PC-3 (cell line): Measurements from ENCODE around the gene BIN2. TPM values are rescaled to one million over a fixed set of nuclear protein-coding genes. Genes with fewer than 3 reads are reported as not detected.

Experiments
- ATAC-seq: fragments of 200-7000 bp; cut with Tn5 transposase; 2 replicates; pipeline ENCODE4 v1.9.1; 2020; ENCODE audit warnings: mild to moderate bottlenecking, moderate library complexity
- BruUV-seq: library from RNA; stranded (reverse); fragments of 400-500 nt; replicated peaks from 2 replicates; lab custom pipeline; 2021; lab: Mats Ljungman, UMichigan
- CTCF ChIA-PET: fragments of 300-600 bp; sonication (Branson Sonifier 250); formaldehyde crosslinking; loops from one replicate; lab custom pipeline; 2022; ENCODE audit warnings: antibody characterized with exemption; lab: Charles Lee
- POLR2A ChIA-PET: fragments of 300-600 bp; sonication (Branson Sonifier 250); formaldehyde crosslinking; loops from one replicate; lab custom pipeline; 2022; ENCODE audit warnings: antibody characterized with exemption; ENCODE audit not compliant: unreplicated experiment; lab: Charles Lee
- DNase-seq: peaks from one replicate; pipeline ENCODE4 v3.0.0-alpha.2; 2015
- H2AFZ ChIP-seq: fragments of 300-600 bp; sonication (generic); 2 replicates; pipeline ENCODE4 v1.6.0; 2016; ENCODE audit warnings: antibody characterized with exemption, low read length
- H3F3A ChIP-seq: fragments of 300-600 bp; sonication (generic); one replicate; pipeline ENCODE4 v1.6.0; 2017; ENCODE audit warnings: antibody characterized with exemption, low read length, control low read depth, mild to moderate bottlenecking; ENCODE audit not compliant: unreplicated experiment
- H3K27ac ChIP-seq: fragments of 300-600 bp; sonication (generic); 2 replicates; pipeline ENCODE4 v1.5.1; 2016; ENCODE audit warnings: mild to moderate bottlenecking, low read length
- H3K27me3 ChIP-seq: fragments of 300-600 bp; sonication (generic); 2 replicates; pipeline ENCODE4 v1.6.1; 2016; ENCODE audit warnings: low read length, mixed read lengths
- H3K36me3 ChIP-seq: fragments of 300-600 bp; sonication (generic); 2 replicates; pipeline ENCODE4 v1.6.1; 2016; ENCODE audit warnings: low read depth, mixed run types, low read length, mixed read lengths
- H3K4me1 ChIP-seq: fragments of 300-600 bp; sonication (generic); 2 replicates; pipeline ENCODE4 v1.5.1; 2016; ENCODE audit warnings: low read length; ENCODE audit not compliant: insufficient read depth
- H3K4me2 ChIP-seq: fragments of 300-600 bp; sonication (generic); 2 replicates; pipeline ENCODE4 v1.6.0; 2016; ENCODE audit warnings: low read length
- H3K4me3 ChIP-seq: fragments of 300-600 bp; sonication (generic); 2 replicates; pipeline ENCODE4 v1.5.1; 2016; ENCODE audit warnings: mild to moderate bottlenecking, low read length, mixed read lengths
- H3K79me2 ChIP-seq: fragments of 300-600 bp; sonication (generic); 2 replicates; pipeline ENCODE4 v1.6.1; 2017; ENCODE audit warnings: low read length, mixed read lengths
- H3K9ac ChIP-seq: fragments of 300-600 bp; sonication (generic); 2 replicates; pipeline ENCODE4 v1.6.0; 2016; ENCODE audit warnings: mild to moderate bottlenecking, low read length
- H3K9me2 ChIP-seq: fragments of 300-600 bp; sonication (generic); replicated peaks from 2 replicates; pipeline ENCODE4 v1.6.1; 2016; ENCODE audit warnings: mixed run types, low read length, mixed read lengths
- H3K9me3 ChIP-seq: fragments of 300-600 bp; sonication (generic); 2 replicates; pipeline ENCODE4 v1.6.1; 2016; ENCODE audit warnings: low read length, mixed read lengths
- H4K20me1 ChIP-seq: fragments of 300-600 bp; sonication (generic); 2 replicates; pipeline ENCODE4 v1.6.1; 2016; ENCODE audit warnings: low read length, mixed read lengths
- EZH2 ChIP-seq: fragments of 300-600 bp; sonication (generic); IDR thresholded peaks from one replicate; pipeline ENCODE4 v1.6.1; 2017; ENCODE audit warnings: antibody characterized with exemption, mild to moderate bottlenecking, low read length; ENCODE audit not compliant: unreplicated experiment
- EZH2phosphoT487 ChIP-seq: fragments of 300-600 bp; sonication (generic); IDR thresholded peaks from 2 replicates; pipeline ENCODE4 v1.6.1; 2018; ENCODE audit warnings: mild to moderate bottlenecking, antibody characterized with exemption, low read length, borderline replicate concordance
- intact Hi-C: fragments of 100-400 bp; cut with micrococcal nuclease; formaldehyde crosslinking; loops from 2 replicates; pipeline ENCODE4 v1.9.0; 2023
- total RNA-seq: library from RNA; depleted of rRNA; stranded (reverse); fragments of >200 nt; gene quantifications from 2 replicates; pipeline ENCODE4 v1.2.3, GENCODE V29; 2014
- TF ChIP-seq, protein P1 (sequence below): fragments of 300-600 bp; sonication (generic); conservative IDR thresholded peaks from 2 replicates; pipeline ENCODE4 v1.5.1; 2017; ENCODE audit warnings: antibody characterized with exemption, low read depth, mild to moderate bottlenecking, low read length

BIN2 gene
- total RNA-seq, 1 experiment from 2014 or later = not detected

DNA sequence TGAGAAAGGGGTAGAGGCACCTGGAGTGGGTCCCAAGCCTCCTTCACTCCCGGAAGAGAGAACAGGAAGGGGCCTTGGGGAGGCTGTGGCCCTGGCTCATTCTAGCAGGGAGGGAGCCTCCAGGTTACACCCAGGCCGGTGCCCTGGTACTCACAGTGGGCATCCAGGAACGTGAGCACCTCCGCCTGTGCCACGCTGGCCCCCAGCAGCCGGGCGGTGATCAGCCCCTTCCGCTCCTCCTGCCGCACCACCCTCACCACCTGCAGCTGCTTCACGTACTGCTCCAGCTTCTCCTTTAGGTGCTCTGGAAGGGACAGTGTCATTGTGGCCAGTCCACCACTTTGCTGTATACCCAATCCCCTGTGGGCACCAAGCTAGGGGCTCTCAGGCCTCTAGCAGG lies 41.3 kb upstream of the BIN2 start:
- POLR2A ChIA-PET = no interaction called here
- Histone ChIP-seq H3K27me3 (no peaks in the 10 kb centered on the region), H3K9me2 (no peaks in the 10 kb centered on the region), H3K9me3 (no peaks in the 10 kb centered on the region), H2AFZ (no peak overlapping the region), H3K27ac (no peak overlapping the region), H3K4me2 (no peak overlapping the region), H3K9ac (no peak overlapping the region), H3K4me1 (peaks cover 14% of the 10 kb centered on the region), H3K36me3 (peaks cover 36% of the 10 kb centered on the region), H3K79me2 (peaks cover 10% of the 10 kb centered on the region), H4K20me1 (no peaks in the 10 kb centered on the region), H3F3A (no peaks in the 10 kb centered on the region), H3K4me3 (no peak overlapping the region)
- no TSS peak for BruUV-seq
- TF ChIP-seq EZH2phosphoT487 (no peak), EZH2 (no peak)
- TF ChIP-seq, protein P1, sequence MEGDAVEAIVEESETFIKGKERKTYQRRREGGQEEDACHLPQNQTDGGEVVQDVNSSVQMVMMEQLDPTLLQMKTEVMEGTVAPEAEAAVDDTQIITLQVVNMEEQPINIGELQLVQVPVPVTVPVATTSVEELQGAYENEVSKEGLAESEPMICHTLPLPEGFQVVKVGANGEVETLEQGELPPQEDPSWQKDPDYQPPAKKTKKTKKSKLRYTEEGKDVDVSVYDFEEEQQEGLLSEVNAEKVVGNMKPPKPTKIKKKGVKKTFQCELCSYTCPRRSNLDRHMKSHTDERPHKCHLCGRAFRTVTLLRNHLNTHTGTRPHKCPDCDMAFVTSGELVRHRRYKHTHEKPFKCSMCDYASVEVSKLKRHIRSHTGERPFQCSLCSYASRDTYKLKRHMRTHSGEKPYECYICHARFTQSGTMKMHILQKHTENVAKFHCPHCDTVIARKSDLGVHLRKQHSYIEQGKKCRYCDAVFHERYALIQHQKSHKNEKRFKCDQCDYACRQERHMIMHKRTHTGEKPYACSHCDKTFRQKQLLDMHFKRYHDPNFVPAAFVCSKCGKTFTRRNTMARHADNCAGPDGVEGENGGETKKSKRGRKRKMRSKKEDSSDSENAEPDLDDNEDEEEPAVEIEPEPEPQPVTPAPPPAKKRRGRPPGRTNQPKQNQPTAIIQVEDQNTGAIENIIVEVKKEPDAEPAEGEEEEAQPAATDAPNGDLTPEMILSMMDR = no peak
- intact Hi-C loops = no loop called here
- DNase-seq (no peak), ATAC-seq (no peak)
- CTCF ChIA-PET = no interaction called here

DNA sequence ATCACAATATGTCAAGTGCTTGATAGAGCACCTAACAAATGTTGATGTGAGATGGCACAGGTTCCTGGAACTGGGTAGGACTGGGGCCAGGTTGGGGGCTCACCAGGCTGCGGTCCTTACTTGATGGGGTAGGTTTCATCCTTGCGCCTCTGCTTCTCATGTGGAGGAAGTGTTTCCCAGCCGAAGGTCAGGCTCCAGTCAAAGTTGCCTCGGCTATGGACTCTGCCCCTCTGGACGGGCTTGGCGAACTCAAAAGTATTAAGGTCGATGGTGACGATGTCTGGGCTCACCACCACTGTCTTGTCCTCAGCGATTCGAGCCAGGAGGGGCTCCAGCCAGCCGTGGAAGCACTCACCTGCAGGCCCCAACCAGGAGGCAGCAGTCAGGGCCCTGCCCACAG lies 40.0 kb upstream of the BIN2 start:
- ATAC-seq (no peak), DNase-seq (no peak)
- Histone ChIP-seq H2AFZ (no peak overlapping the region), H3K27me3 (no peaks in the 10 kb centered on the region), H4K20me1 (no peaks in the 10 kb centered on the region), H3K4me2 (no peak overlapping the region), H3F3A (no peaks in the 10 kb centered on the region), H3K9ac (no peak overlapping the region), H3K36me3 (peaks cover 36% of the 10 kb centered on the region), H3K27ac (no peak overlapping the region), H3K79me2 (no peaks in the 10 kb centered on the region), H3K9me3 (no peaks in the 10 kb centered on the region), H3K9me2 (no peaks in the 10 kb centered on the region), H3K4me1 (0 out of 2 replicates have a peak, but pooled peaks cover 2% of the 10 kb centered on the region), H3K4me3 (no peak overlapping the region)
- TF ChIP-seq EZH2 (no peak), EZH2phosphoT487 (no peak)
- TF ChIP-seq, protein P1 = no peak
- ChIA-PET CTCF (no interaction called here), POLR2A (no interaction called here)
- no TSS peak for BruUV-seq
- intact Hi-C loops = no loop called here

DNA sequence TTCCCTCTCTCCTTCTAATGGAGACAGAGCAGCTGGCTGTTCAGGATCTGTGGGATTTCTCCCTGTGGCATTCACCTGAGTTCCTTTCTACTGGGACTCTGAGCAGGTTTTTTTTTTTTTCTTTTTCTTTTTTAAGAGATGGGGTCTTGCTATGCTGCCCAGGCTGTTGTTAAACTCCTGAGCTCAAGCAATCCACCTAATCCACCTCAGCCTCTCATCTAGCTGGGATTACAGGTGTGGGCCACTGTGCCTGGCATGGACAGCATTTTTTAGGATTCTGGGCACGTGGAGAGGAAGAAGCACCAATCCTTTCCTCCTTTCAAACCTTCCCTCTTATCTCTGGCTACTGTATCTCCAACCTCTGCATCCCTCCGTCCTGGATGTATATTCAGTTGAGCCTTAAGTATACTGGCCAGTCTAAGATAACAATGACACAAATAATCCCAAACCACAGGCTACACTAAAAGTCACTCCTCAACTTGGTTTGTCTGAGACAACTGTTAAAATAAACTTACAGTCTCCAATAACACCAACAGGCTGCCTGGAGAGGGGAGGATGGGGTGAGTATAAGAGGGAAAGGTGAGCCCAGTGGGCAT lies 38.9 kb upstream of the BIN2 start:
- BruUV-seq = no TSS peak

More for the DNA sequence above, 38.9 kb upstream of the BIN2 start:
- no peak overlapping the region for H2AFZ ChIP-seq
- ChIA-PET CTCF (interaction anchor here (0.6 kb wide), 1 partner anchor 22 kb away, joined by 3 read pairs; no protein-coding TSS in a partner anchor), POLR2A (no interaction called here)
- no peak for DNase-seq
- H3K4me2 ChIP-seq = no peak overlapping the region
- no peaks in the 10 kb centered on the region for H3K79me2 ChIP-seq
- H3K27me3 ChIP-seq = no peaks in the 10 kb centered on the region
- no peak for TF ChIP-seq EZH2
- TF ChIP-seq EZH2phosphoT487 = no peak
- TF ChIP-seq, protein P1 = no peak
- intact Hi-C loops = no loop called here
- no peaks in the 10 kb centered on the region for H3K9me3 ChIP-seq
- ATAC-seq = no peak
- H3K36me3 ChIP-seq = peaks cover 40% of the 10 kb centered on the region
- H3K9ac ChIP-seq = no peak overlapping the region
- H3K4me1 ChIP-seq = no peaks in the 10 kb centered on the region
- no peak overlapping the region for H3K4me3 ChIP-seq
- no peaks in the 10 kb centered on the region for H3K9me2 ChIP-seq
- H4K20me1 ChIP-seq = no peaks in the 10 kb centered on the region
- no peaks in the 10 kb centered on the region for H3F3A ChIP-seq
- no peak overlapping the region for H3K27ac ChIP-seq
